Effector memory CD4-positive, alpha-beta T cell (primary cell): ENCODE data around the gene NKX1-1.
"Not testable (repeated sequence)": the region's sequence is repeated elsewhere in the genome, so short reads cannot be mapped to it uniquely, and the experiment has no call there.

Experiments
- DNase-seq, 3 donors: peaks; one replicate each; pipeline ENCODE4 v3.0.0-alpha.2; 2020
- H3K27ac ChIP-seq: 2 replicates; pipeline ENCODE4 v1.7.0; 2013; ENCODE audit warnings: mild to moderate bottlenecking, low read length, moderate library complexity; ENCODE audit not compliant: insufficient read depth, poor library complexity, severe bottlenecking
- H3K27me3 ChIP-seq: replicated peaks from 2 replicates; pipeline ENCODE4 v1.7.0; 2013; ENCODE audit warnings: mild to moderate bottlenecking, low read length; ENCODE audit not compliant: insufficient read depth, control insufficient read depth, poor library complexity, severe bottlenecking
- H3K36me3 ChIP-seq: 2 replicates; pipeline ENCODE4 v1.7.0; 2013; ENCODE audit warnings: mild to moderate bottlenecking, low read length, moderate library complexity; ENCODE audit not compliant: control insufficient read depth, insufficient read depth
- H3K4me1 ChIP-seq: 2 replicates; pipeline ENCODE4 v1.7.0; 2013; ENCODE audit warnings: low read length, mild to moderate bottlenecking; ENCODE audit not compliant: control insufficient read depth, insufficient read depth, poor library complexity, severe bottlenecking
- H3K4me3 ChIP-seq: 2 replicates; pipeline ENCODE4 v1.7.0; 2013; ENCODE audit warnings: low read length, low read depth, mild to moderate bottlenecking; ENCODE audit not compliant: insufficient read depth, poor library complexity, severe bottlenecking
- H3K9me3 ChIP-seq: 2 replicates; pipeline ENCODE4 v1.7.0; 2013; ENCODE audit warnings: mild to moderate bottlenecking, low read length, moderate library complexity; ENCODE audit not compliant: control insufficient read depth

Gene NKX1-1

DNA sequence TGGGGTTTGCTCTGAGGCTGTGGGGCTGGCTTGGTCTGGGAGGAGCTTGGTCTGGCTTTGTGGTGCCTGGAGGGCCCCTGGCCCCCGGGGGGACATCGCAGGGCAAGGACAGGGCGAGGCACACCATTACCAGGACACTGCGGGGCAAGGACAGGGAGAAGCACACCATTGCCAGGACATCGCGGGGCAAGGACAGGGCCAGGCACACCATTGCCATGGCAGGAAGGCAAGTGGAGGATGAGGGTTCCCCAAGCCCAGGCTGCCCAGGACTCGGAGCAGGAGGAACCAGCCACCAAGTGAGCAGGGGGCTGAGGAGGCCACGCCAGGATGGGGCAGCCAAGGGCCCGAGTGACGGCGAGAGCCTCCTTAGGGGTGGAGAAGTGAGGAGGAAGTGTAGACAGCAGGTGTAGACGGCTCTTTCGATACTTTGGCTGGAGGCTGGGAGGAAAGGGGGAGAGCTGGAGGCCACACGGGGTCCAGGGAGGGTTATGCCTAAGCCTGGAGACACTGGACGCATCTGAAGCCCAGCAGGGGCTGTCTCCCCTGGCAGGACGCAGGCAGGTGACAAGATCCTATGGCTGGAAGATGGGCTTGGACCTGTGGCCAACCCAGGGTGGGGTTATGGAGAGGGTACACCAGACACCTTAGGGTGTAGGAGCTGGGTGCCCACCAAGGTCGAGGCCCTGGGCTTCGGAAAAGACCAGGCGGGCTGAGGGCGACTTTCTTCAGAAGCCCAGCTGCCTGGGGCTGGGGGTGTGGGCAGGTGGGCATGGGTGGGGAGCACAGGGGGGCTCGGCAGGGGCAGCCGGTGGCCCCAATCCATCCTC lies 7.3 kb downstream of the NKX1-1 start:
- peaks cover 18% of the 10 kb centered on the region for H3K27me3 ChIP-seq

GRCh38 chr4:1396806-1397455 lies 9.3 kb downstream of the NKX1-1 start:
- H3K27me3 ChIP-seq: peaks cover 10% of the 10 kb centered on the region
- H3K9me3 ChIP-seq: no peaks in the 10 kb centered on the region
- H3K36me3 ChIP-seq: peaks cover 9% of the 10 kb centered on the region
- peaks cover under 1% of the 10 kb centered on the region for H3K4me1 ChIP-seq
- H3K4me3 ChIP-seq: no peak overlapping the region
- DNase-seq: no peak
- no peak overlapping the region for H3K27ac ChIP-seq

More for the DNA sequence above, 7.3 kb downstream of the NKX1-1 start:
- Histone ChIP-seq H3K4me3 (no peak overlapping the region), H3K4me1 (peaks cover 11% of the 10 kb centered on the region), H3K27ac (no peak overlapping the region), H3K36me3 (no peaks in the 10 kb centered on the region), H3K9me3 (no peaks in the 10 kb centered on the region)
- no peak for DNase-seq

GRCh38 chr4:1395941-1396805 lies 10.1 kb downstream of the NKX1-1 start:
- Histone ChIP-seq H3K4me3 (no peak overlapping the region), H3K36me3 (peaks cover 10% of the 10 kb centered on the region), H3K9me3 (no peaks in the 10 kb centered on the region), H3K27me3 (peaks cover 3% of the 10 kb centered on the region), H3K4me1 (no peaks in the 10 kb centered on the region), H3K27ac (no peak overlapping the region)
- no peak for DNase-seq

GRCh38 chr4:1395389-1395820 lies 10.8 kb downstream of the NKX1-1 start:
- H3K9me3 ChIP-seq, H3K27me3 ChIP-seq, H3K27ac ChIP-seq, H3K4me3 ChIP-seq, DNase-seq, H3K36me3 ChIP-seq, H3K4me1 ChIP-seq: not testable (repeated sequence)

DNA sequence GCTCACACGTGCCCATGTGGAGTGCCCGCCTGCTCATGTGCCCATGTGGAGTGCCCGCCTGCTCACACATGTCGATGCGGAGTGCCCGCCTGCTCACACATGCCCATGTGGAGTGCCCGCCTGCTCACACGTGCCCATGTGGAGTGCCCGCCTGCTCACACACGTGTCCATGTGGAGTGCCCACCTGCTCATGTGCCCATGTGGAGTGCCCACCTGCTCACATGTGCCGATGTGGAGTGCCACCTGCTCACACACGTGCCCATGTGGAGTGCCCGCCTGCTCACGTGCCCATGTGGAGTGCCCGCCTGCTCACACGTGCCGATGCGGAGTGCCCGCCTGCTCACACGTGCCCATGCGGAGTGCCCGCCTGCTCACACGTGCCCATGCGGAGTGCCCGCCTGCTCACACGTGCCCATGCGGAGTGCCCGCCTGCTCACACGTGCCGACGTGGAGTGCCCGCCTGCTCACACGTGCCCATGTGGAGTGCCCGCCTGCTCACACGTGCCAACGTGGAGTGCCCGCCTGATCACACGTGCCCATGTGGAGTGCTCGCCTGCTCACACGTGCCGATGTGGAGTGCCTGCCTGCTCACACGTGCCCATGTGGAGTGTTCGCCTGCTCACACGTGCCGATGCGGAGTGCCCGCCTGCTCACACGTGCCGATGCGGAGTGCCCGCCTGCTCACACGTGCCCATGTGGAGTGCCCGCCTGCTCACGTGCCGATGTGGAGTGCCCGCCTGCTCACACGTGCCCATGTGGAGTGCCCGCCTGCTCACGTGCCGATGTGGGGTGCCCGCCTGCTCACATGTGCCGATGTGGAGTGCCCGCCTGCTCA lies 11.5 kb downstream of the NKX1-1 start:
- DNase-seq, H3K9me3 ChIP-seq, H3K36me3 ChIP-seq, H3K27me3 ChIP-seq, H3K27ac ChIP-seq, H3K4me1 ChIP-seq, H3K4me3 ChIP-seq: not testable (repeated sequence)

GRCh38 chr4:1393866-1394265 lies 12.4 kb downstream of the NKX1-1 start:
- Histone ChIP-seq H3K4me1 (no peaks in the 10 kb centered on the region), H3K36me3 (peaks cover 10% of the 10 kb centered on the region), H3K27me3 (no peaks in the 10 kb centered on the region), H3K9me3 (no peaks in the 10 kb centered on the region), H3K27ac (no peak overlapping the region), H3K4me3 (no peak overlapping the region)
- no peak for DNase-seq

- H3K4me1 ChIP-seq, H3K9me3 ChIP-seq, H3K27ac ChIP-seq, H3K27me3 ChIP-seq, H3K4me3 ChIP-seq, DNase-seq, H3K36me3 ChIP-seq: not testable (repeated sequence)
These were observed 12.9 kb downstream of the NKX1-1 start for GRCh38 chr4:1393363-1393762.

DNA sequence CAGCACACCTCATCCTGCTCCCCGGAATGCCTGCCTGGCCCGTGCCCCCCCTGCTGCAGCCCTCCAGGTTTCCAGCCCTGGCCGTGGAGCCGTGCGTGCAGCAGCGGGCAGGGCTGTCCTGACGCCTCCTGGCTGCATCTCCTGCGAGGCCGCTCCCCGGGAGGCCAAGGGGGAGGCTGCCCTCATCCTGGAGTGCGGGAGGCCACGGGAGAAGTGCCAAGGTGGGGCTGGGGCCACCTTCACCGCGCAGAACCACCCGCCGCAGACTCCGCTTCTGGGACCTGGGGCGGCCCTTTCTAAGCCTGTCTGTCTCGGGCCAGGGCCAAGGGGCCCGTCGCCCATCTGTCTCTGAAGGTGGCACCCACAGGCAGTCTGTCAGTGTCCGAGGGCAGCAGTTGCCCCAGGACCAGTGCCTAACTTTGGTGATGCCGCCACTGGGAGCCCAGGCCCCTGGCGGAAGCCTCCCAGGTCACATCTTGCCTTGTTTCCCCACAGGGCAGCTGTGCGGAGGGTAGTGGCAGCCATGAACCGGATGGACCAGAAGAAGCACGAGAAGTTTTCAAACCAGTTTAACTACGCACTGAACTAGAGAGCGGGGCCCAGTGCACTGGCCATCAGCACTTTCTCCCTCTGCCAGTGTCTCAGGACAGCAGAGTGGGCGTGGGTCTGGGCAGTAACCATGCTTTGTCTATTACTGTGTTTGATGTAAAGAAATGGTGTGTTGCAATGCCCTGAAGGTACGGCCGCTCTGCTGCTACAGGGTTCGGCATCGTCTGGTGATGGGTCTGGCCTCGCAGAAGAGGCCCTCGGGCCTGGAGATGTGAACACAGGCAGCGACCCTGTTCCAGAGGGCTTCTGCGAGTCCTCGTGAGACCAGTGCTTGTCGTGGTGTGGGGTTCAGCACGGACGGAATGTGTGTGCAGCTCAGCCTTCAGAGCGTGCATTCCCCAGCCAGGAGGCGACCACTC lies 20.6 kb downstream of the NKX1-1 start:
- Histone ChIP-seq H3K4me3 (no peak overlapping the region), H3K27me3 (no peaks in the 10 kb centered on the region), H3K36me3 (peaks cover 6% of the 10 kb centered on the region), H3K4me1 (no peaks in the 10 kb centered on the region), H3K9me3 (no peaks in the 10 kb centered on the region), H3K27ac (no peak overlapping the region)
- no peak for DNase-seq
